ENCODE data around the gene MRPS33. TPM values are rescaled to one million over a fixed set of nuclear protein-coding genes. Genes with fewer than 3 reads are reported as not detected.
A peak's percentile ranks its signal among the peaks of the same experiment; 100 is the strongest.

Gene MRPS33
- total and polyA plus RNA-seq, 2 experiments from 2014 or later, result 23.1 to 140 TPM

DNA sequence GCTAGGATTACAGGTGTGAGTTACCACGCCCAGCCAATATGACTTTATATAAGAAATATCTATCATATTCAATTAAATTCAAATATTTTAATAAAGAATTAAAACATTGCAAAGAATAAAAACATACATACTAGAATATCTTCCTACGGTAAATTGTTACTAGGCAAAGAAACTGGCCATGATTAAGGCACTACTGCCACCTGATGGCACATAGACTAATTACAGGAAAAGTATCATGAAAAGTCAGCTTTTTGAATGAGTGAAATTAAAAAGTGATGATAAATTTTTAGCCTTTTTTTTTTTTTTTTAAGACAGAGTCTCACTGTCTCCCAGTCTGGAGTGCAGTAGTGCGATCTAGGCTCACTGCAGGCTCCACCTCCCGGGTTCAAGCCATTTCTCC, 30.9 kb downstream of the MRPS33 start:
- DNase-seq (ENCODE audit: low spot score), result peak; percentile 64
- TF ChIP-seq ZNF331 (CRISPR knock-in tag; IDR thresholded peaks at IDR 0.05; ENCODE audit: low read depth), result no peak
- TF ChIP-seq, protein P1, sequence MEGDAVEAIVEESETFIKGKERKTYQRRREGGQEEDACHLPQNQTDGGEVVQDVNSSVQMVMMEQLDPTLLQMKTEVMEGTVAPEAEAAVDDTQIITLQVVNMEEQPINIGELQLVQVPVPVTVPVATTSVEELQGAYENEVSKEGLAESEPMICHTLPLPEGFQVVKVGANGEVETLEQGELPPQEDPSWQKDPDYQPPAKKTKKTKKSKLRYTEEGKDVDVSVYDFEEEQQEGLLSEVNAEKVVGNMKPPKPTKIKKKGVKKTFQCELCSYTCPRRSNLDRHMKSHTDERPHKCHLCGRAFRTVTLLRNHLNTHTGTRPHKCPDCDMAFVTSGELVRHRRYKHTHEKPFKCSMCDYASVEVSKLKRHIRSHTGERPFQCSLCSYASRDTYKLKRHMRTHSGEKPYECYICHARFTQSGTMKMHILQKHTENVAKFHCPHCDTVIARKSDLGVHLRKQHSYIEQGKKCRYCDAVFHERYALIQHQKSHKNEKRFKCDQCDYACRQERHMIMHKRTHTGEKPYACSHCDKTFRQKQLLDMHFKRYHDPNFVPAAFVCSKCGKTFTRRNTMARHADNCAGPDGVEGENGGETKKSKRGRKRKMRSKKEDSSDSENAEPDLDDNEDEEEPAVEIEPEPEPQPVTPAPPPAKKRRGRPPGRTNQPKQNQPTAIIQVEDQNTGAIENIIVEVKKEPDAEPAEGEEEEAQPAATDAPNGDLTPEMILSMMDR (conservative IDR thresholded peaks at IDR 0.05; ENCODE audit: low read depth in 2 of 2), result peak; percentile 71 to 83

GRCh38 chr7:140982508-140982907, 32.2 kb downstream of the MRPS33 start:
- no peak overlapping the region for H3K4me2 ChIP-seq
- H3K4me3 ChIP-seq, result no peak overlapping the region
- Mint-ChIP-seq H3K4me1 (no peaks in the 10 kb centered on the region), H3K27me3 (ENCODE audit: insufficient read depth, low read depth, poor library complexity) (peaks cover 3% of the 10 kb centered on the region), H3K36me3 (ENCODE audit: low read depth) (no peaks in the 10 kb centered on the region), H3K27ac (no peak overlapping the region), H3K4me3 (no peak overlapping the region), H3K9me3 (peaks cover 7% of the 10 kb centered on the region; the same call in 1 of the 3 replicates)
- H3F3A ChIP-seq (replicated peaks; ENCODE audit: low read depth), result no peaks in the 10 kb centered on the region
- H4K20me1 ChIP-seq (replicated peaks; ENCODE audit: insufficient read depth), result no peaks in the 10 kb centered on the region
- H3K4me1 ChIP-seq (ENCODE audit: insufficient read depth), result no peaks in the 10 kb centered on the region
- no peaks in the 10 kb centered on the region for H3K36me3 ChIP-seq (ENCODE audit: insufficient read depth)
- H3K79me2 ChIP-seq (replicated peaks; ENCODE audit: insufficient read depth), result no peaks in the 10 kb centered on the region
- H3K27ac ChIP-seq (ENCODE audit: low read depth), result no peak overlapping the region
- TF ChIP-seq NANOG (IDR thresholded peaks at IDR 0.05; ENCODE audit: borderline replicate concordance) (no peak), CREB1 (CRISPR knock-in tag; IDR thresholded peaks at IDR 0.05; ENCODE audit: low read depth) (no peak), STAT1 (IDR thresholded peaks at IDR 0.05; ENCODE audit: unreplicated experiment) (no peak), POLR2AphosphoS5 (IDR thresholded peaks at IDR 0.05; ENCODE audit: low read depth) (no peak), ZNF331 (CRISPR knock-in tag; IDR thresholded peaks at IDR 0.05; ENCODE audit: low read depth) (no peak), ZNF114 (CRISPR knock-in tag; IDR thresholded peaks at IDR 0.05) (no peak), ETS1 (IDR thresholded peaks at IDR 0.05) (no peak)
- TF ChIP-seq, protein P2, sequence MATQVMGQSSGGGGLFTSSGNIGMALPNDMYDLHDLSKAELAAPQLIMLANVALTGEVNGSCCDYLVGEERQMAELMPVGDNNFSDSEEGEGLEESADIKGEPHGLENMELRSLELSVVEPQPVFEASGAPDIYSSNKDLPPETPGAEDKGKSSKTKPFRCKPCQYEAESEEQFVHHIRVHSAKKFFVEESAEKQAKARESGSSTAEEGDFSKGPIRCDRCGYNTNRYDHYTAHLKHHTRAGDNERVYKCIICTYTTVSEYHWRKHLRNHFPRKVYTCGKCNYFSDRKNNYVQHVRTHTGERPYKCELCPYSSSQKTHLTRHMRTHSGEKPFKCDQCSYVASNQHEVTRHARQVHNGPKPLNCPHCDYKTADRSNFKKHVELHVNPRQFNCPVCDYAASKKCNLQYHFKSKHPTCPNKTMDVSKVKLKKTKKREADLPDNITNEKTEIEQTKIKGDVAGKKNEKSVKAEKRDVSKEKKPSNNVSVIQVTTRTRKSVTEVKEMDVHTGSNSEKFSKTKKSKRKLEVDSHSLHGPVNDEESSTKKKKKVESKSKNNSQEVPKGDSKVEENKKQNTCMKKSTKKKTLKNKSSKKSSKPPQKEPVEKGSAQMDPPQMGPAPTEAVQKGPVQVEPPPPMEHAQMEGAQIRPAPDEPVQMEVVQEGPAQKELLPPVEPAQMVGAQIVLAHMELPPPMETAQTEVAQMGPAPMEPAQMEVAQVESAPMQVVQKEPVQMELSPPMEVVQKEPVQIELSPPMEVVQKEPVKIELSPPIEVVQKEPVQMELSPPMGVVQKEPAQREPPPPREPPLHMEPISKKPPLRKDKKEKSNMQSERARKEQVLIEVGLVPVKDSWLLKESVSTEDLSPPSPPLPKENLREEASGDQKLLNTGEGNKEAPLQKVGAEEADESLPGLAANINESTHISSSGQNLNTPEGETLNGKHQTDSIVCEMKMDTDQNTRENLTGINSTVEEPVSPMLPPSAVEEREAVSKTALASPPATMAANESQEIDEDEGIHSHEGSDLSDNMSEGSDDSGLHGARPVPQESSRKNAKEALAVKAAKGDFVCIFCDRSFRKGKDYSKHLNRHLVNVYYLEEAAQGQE (IDR thresholded peaks at IDR 0.05; ENCODE audit: unreplicated experiment), result no peak
- no peaks in the 10 kb centered on the region for H3K27me3 ChIP-seq (ENCODE audit: insufficient read depth)
- H2AFZ ChIP-seq, result no peak overlapping the region
- H3K9me2 ChIP-seq (ENCODE audit: insufficient read depth), result no peaks in the 10 kb centered on the region
- no peak for ATAC-seq
- DNase-seq (ENCODE audit: low spot score), result no peak

More for the DNA sequence above, 30.9 kb downstream of the MRPS33 start:
- H3K27ac Mint-ChIP-seq, result no peak overlapping the region
- Histone ChIP-seq H3K4me1 (ENCODE audit: insufficient read depth) (no peaks in the 10 kb centered on the region), H3F3A (replicated peaks; ENCODE audit: low read depth) (no peaks in the 10 kb centered on the region), H3K79me2 (replicated peaks; ENCODE audit: insufficient read depth) (no peaks in the 10 kb centered on the region), H3K27me3 (ENCODE audit: insufficient read depth) (no peaks in the 10 kb centered on the region), H2AFZ (no peak overlapping the region), H3K36me3 (ENCODE audit: insufficient read depth) (no peaks in the 10 kb centered on the region), H3K9me2 (ENCODE audit: insufficient read depth) (no peaks in the 10 kb centered on the region), H3K4me2 (no peak overlapping the region), H3K27ac (ENCODE audit: low read depth) (no peak overlapping the region), H4K20me1 (replicated peaks; ENCODE audit: insufficient read depth) (no peaks in the 10 kb centered on the region), H3K4me3 (no peak overlapping the region)
- no peak overlapping the region for H3K4me3 Mint-ChIP-seq
- no peak for ATAC-seq
- H3K4me1 Mint-ChIP-seq, result no peaks in the 10 kb centered on the region
- peaks cover 3% of the 10 kb centered on the region for H3K27me3 Mint-ChIP-seq (ENCODE audit: insufficient read depth, low read depth, poor library complexity)
- no peaks in the 10 kb centered on the region for H3K36me3 Mint-ChIP-seq (ENCODE audit: low read depth)
- H3K9me3 Mint-ChIP-seq, result peaks cover 7% of the 10 kb centered on the region; the same call in 1 of the 3 replicates

Data from GM23338 (cell line).